DMS153 treated with DMSO at 0.1 percent for 48 hours (cell line): ENCODE results near the gene USP7.
"Not testable (repeated sequence)": the region's sequence is repeated elsewhere in the genome, so short reads cannot be mapped to it uniquely, and the experiment has no call there.

Source experiments
- DNase-seq: peaks from one replicate; lab custom pipeline; 2025; ENCODE audit not compliant: unreplicated experiment; lab: John Stamatoyannopoulos, UW

The USP7 gene

GRCh38 chr16:8963821-8964441 is at the start of gene USP7:
Gene USP7 (minus strand): TSS chr16:8963906. CDS start chr16:8963285, 621 bp downstream.
- peak; percentile 49 for DNase-seq

GRCh38 chr16:9013508-9013864 is 49.8 kb upstream of the USP7 start:
- no peak for DNase-seq

- DNase-seq: no peak
Measured at GRCh38 chr16:9012848-9013507, 49.3 kb upstream of the USP7 start.

- no peak for DNase-seq
Measured at GRCh38 chr16:9012330-9012729, 48.6 kb upstream of the USP7 start.

GRCh38 chr16:9008601-9009260 is 45.0 kb upstream of the USP7 start:
- DNase-seq: peak; percentile 21

- DNase-seq: no peak
Measured at GRCh38 chr16:9007177-9007794, 43.6 kb upstream of the USP7 start.

- no peak for DNase-seq
Measured at GRCh38 chr16:9004183-9004582, 40.5 kb upstream of the USP7 start.

- DNase-seq: no peak
Measured at GRCh38 chr16:9003763-9004162, 40.1 kb upstream of the USP7 start.

GRCh38 chr16:9003322-9003721 is 39.6 kb upstream of the USP7 start:
- DNase-seq: no peak

GRCh38 chr16:9002042-9002441 is 38.3 kb upstream of the USP7 start:
- no peak for DNase-seq

GRCh38 chr16:9000664-9001063 is 37.0 kb upstream of the USP7 start:
- no peak for DNase-seq

- DNase-seq: no peak
Measured at GRCh38 chr16:8999800-9000199, 36.1 kb upstream of the USP7 start.

GRCh38 chr16:8998108-8998507 is 34.4 kb upstream of the USP7 start:
- DNase-seq: no peak

GRCh38 chr16:8996891-8997290 is 33.2 kb upstream of the USP7 start:
- no peak for DNase-seq

- no peak for DNase-seq
Measured at GRCh38 chr16:8990445-8990844, 26.7 kb upstream of the USP7 start.

- DNase-seq: no peak
Measured at GRCh38 chr16:8989099-8989878, 25.6 kb upstream of the USP7 start.

GRCh38 chr16:8986818-8987191 is 23.1 kb upstream of the USP7 start:
- no peak for DNase-seq

GRCh38 chr16:8986111-8986510 is 22.4 kb upstream of the USP7 start:
- DNase-seq: no peak

- no peak for DNase-seq
Measured at GRCh38 chr16:8982816-8983215, 19.1 kb upstream of the USP7 start.

- DNase-seq: not testable (repeated sequence)
Measured at GRCh38 chr16:8981901-8982300, 18.2 kb upstream of the USP7 start.

GRCh38 chr16:8976189-8976588 is 12.5 kb upstream of the USP7 start:
- not testable (repeated sequence) for DNase-seq
